ENCODE results near the gene AKAP6. TPM values are rescaled to one million over a fixed set of nuclear protein-coding genes. Genes with fewer than 3 reads are reported as not detected.

AKAP6 gene
- total and polyA plus RNA-seq, 2 experiments from 2014 or later = 0.38 to 0.42 TPM

Small RNA genes lying within 50 kb of the gene (small RNA-seq; reads per million reads assigned to genes)
- gene RN7SL660P (ENCODE audit: low replicate concordance) = 1.9 reads per million, percentile 80 among the genes with 10 or more reads in this experiment

Other genes starting within 250 kb of the AKAP6 start
- gene RNU6-7, start 127.3 kb upstream of the AKAP6 start, total RNA-seq (2014; rRNA removed; shearing (Covaris generic)) = not detected in 2 replicates
- 39.1 TPM in 1 of 2 replicates, not detected in the other for gene RNU6-7, start 127.3 kb upstream of the AKAP6 start, polyA plus RNA-seq (2016; fragmentation: Nextera tagmentation; extraction: Ambion mirVana)
- not detected in 2 replicates for gene RNU6-8, start 126.0 kb upstream of the AKAP6 start, total RNA-seq (2014; rRNA removed; shearing (Covaris generic))
- gene RNU6-8, start 126.0 kb upstream of the AKAP6 start, polyA plus RNA-seq (2016; fragmentation: Nextera tagmentation; extraction: Ambion mirVana) = 39.1 TPM in 1 of 2 replicates, not detected in the other

Data from GM23338 (cell line).